ENCODE results near the gene BAMBI.

BAMBI gene

DNA sequence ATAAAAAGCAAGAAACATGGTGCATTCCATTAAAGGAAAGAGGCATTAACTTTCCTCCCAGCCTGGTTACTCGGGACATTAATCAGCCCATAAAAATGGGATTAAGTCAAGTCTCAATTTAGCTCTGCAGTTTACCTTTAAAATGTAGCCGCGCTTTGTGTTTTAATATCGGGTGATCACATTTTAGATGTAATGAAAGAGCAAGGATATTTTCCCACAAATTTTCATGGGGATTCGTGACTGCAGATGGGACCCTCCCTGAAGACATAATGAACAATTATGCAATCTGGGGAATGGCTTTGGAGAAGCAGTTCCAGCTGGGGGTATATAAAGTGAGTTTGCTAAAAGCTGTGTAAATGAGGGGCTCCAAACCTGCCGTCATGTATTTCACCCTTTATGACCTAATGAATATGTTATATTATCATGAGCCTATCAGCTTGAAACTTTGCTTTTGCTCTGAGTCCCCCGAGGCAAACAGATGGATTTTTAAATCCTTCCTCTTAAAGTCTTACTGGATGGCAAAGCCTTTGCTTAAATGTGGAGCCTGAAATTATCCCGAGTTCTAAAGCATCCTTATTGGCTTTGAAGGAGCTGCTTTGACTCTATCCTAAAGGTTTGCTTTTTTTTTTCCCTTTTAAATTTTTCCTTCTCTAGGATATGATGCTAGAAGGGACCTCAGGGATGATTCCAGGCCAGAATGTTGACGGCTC lies 31.8 kb downstream of the BAMBI start:
- DNase-seq = no peak

DNA sequence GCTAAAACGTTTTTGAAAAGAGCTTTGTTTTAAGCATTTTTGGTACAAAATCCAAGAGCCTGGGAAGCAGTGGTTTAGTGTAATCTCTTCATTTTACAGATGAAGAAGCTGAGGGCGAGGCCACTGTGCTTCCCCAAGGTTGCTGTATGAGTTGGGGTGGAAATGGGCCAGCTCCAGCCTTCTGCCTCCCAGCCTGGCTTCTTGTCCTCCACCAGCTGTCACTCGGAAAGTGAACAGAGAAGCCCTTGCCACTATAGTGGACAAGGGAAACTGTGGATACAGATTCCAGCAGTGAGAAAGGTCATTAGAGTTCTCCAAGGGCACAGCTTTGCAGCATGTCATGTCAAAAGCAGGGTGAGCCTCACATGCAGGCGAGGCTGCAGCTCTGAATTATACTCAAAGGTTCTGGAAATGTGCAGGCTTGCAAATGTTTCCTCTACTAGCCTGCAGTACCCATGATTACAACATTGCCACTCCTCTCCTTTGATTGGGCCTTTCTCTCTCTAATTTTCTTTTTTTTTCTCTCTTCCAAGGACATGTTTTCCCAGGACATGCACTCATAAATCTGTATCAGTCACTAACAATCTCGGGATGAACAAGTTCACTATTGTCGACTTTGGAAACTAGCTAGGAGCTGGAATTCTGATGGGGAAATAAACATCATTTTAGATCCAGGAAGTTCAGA lies 33.0 kb downstream of the BAMBI start:
- no peak for DNase-seq

DNA sequence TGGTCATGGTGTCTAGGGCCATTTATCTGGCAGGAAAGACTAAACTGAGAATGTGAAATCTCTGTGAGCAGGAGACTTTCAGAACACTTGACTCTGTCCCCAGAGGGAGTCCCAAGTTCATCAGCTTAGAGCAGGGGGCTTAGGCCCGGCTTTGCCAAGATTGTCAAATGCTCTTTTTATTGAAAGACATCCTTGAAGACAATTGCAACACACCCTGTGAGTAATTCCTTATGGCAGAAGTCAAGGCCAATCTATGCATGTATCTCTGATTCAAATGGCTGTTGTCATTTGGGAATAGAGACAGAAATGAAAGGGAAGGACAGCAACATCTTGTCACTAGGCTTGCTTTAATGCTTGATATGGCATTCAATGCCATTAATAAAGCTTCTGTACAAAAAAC lies 33.7 kb downstream of the BAMBI start:
- DNase-seq = no peak

- DNase-seq = no peak
Measured at GRCh38 chr10:28711776-28712175, 34.5 kb downstream of the BAMBI start.

DNA sequence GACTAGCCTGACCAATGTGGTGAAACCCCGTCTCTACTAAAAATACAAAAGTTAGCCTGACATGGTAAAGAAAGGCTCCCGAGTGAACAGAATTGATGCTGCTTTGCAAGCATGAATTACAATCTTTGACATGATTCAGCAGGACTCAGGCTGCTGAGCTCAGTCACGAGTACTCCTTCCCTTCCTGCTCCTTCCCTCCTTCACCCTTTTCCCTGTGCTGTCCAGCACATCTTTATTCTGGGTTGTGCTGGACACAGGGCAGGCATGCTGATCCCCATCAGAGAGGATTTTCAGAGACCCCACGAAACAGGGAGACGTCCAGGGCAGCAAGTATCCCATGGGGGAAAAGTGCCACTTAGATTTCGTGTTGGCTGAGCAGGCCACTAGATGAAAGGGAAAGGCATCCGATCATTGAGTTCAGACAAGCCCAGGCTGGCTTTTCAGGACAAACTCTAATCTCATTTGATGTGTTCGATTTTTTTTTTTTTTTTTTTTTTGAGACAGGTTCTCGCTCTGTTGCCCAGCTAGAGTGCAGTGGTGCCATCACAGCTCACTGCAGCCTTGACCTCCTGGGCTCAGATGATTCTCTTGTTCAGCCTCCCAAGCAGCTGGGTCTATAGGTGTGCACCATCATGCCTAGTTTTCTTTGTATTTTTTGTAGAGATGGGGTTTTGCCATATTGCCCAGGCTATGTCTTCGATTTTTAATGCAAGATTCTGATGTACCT lies 36.5 kb downstream of the BAMBI start:
- no peak for DNase-seq

DNA sequence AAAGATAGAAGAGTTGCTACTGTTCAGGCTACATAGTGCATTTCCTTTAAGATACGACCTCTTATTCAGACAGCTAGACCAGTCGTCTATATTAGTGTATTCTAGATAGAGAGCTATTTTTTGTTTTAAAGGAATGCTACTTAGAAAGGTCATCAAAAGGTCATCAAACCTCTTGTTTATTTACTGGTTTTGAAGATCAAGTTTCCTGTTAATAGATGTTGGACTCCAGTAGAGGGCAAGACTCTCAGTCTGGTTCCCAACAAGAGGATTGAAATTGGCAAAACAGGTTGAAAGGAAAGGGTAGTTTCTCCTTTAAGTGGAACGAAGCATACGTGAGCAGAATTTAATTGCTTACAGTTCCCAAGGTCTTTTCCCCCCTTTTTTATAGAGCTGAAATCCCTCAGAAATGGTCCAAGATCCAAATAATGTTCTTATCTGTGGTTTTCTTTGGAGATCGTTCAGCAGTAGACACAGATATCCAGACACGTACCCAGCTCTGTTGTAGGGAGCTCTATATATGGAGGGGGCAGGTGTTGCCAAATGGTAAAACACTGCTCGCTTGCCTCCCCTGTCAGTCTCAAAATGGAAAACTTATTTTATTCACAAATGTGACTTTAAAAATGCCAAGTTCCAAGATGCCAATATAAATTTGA lies 37.2 kb downstream of the BAMBI start:
- no peak for DNase-seq

DNA sequence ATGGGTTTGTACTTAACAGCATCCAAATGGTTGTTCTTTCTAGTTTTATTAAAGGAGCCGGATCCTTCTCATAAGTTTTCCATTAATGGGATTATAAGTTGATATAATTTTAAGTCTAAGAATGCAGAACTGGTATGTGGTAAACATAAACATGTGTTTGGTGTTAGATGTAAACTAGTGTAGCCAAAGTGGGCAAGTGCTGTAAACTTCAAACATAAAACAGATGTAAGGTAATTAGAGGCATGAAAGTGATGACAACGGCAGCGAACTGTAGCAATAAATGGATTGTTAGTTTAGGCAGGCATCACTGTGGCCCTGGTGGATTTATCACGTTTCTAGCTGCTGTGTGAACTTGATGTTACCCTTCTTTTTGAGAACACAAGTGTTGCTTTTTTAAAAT lies 37.9 kb downstream of the BAMBI start:
- no peak for DNase-seq

DNA sequence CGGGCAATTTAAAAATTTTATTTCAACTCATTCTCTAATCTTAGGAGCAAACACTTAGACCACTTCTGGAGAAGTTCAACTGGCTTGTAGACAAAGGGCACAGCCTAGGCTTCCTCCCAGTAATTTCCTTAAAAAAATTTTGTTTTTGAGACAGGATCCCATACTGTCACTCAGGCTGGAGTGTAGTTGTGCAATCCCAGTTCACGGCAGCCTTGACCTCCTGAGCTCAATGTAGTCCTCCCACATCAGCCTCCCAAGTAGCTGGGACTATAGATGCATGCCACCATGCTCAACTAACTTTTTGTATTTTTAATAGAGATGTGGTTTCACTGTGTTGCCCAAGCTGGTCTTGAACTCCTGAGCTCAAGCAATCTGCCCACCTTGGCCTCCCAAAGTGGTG lies 38.4 kb downstream of the BAMBI start:
- DNase-seq = no peak

DNA sequence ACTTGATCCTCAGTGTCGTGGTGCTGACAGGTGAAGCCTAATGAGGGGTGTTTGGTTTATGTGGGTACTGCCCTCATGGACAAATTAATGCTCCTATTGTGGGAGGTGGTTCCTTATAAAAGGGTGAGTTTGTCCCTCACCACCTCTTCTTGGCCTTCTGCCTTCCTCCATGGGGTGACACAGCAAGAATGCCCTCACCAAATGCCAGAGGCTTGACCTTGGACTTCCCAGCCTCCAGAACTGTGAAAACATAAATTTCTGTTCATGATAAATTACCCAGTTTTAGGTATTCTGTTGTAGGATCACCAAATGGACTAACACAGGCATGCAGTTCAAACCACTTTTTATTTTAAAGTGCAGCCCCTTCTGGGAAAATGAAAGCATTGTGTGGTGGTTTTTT lies 39.4 kb downstream of the BAMBI start:
- no peak for DNase-seq

GRCh38 chr10:28717656-28718201 lies 40.4 kb downstream of the BAMBI start:
- DNase-seq = no peak

DNA sequence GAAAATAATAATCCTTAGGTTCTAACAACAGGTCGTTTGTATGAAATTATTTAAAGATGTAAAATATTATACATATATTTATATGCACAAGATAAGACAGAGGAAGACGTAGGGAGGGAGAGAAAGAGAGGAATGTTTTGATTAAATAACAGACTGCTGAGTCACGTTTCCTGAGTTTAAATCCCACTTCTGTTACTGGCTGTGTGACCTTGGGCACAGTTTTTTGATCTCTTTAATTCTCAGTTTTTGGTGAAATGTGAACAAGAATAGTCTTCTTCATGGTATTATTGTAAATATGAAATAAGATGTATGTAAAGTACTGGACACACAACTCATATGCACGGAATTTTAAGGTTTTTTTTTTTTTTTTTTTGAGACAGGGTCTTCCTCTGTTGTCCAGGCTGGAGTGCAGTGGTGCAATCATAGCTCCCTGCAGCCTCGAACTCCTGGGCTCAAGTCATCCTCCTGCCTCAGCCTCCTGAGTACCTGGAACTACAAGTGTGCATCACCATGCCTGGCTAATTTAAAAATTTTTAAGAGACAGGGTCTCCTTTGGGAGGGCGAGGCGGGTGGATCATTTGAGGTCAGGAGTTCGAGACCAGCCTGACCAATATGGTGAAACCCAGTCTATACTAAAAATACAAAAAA lies 42.6 kb downstream of the BAMBI start:
- DNase-seq = no peak

- no peak for DNase-seq
Measured at GRCh38 chr10:28721318-28721951, 44.1 kb downstream of the BAMBI start.

- peak; percentile 1 for DNase-seq
Measured at GRCh38 chr10:28722065-28722803, 44.9 kb downstream of the BAMBI start.

GRCh38 chr10:28728366-28728765 lies 51.0 kb downstream of the BAMBI start:
- DNase-seq = no peak

- no peak for DNase-seq
Measured at GRCh38 chr10:28730031-28730778, 52.9 kb downstream of the BAMBI start.

DNA sequence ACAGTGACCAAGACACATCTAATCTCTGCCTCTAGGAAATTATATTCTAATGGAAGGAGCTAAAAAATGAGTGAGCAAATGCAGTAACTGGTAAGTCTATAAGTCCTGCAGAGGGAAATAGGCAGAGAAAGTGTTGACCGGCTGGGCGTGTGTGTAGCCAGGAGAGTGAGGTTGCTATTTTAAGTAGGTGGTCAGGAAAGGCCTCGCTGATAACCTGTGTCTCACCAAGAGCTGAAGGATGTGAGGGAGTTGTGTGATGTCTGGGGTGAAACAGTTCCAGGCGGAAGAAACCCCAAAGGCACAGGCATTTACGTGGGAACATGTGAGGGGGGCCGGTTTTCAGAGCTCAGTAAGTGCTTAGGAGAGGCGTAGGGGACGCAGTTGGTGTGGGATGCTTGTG lies 54.8 kb downstream of the BAMBI start:
- DNase-seq = no peak

Data from hematopoietic multipotent progenitor cell treated with erythropoietin and hydrocortisone succinate and interleukin-3 and kit ligand, for 6 days (in vitro differentiated cells).